Central memory CD8-positive, alpha-beta T cell (primary cell): ENCODE results near the gene RPA1.
"Not testable (repeated sequence)": the region's sequence is repeated elsewhere in the genome, so short reads cannot be mapped to it uniquely, and the experiment has no call there.

Source experiments
- ATAC-seq: fragments of 150-1000 bp; cut with Tn5 transposase; replicated peaks from 2 replicates; pipeline ENCODE4 v1.10.0; 2022; ENCODE audit warnings: mild to moderate bottlenecking, moderate FRiP score, moderate number of reproducible peaks; ENCODE audit not compliant: poor library complexity, severe bottlenecking; ENCODE audit errors: extremely low read depth
- DNase-seq, 2 donors: peaks; one replicate each; pipeline ENCODE4 v3.0.0; 2021; ENCODE audit warnings: low spot score in 2 of 2
- H3K27ac Mint-ChIP-seq: one replicate; pipeline ENCODE4 v1.8.0; 2022; ENCODE audit warnings: low read depth, mild to moderate bottlenecking, moderate library complexity, mixed read lengths
- H3K27me3 Mint-ChIP-seq: one replicate; pipeline ENCODE4 v1.8.0; 2022; ENCODE audit warnings: mixed read lengths
- H3K36me3 Mint-ChIP-seq: one replicate; pipeline ENCODE4 v1.8.0; 2022; ENCODE audit warnings: mild to moderate bottlenecking, moderate library complexity, mixed read lengths; ENCODE audit not compliant: insufficient read depth
- H3K4me1 Mint-ChIP-seq: one replicate; pipeline ENCODE4 v1.8.0; 2022; ENCODE audit warnings: mixed read lengths
- H3K4me3 Mint-ChIP-seq: one replicate; pipeline ENCODE4 v1.8.0; 2022; ENCODE audit warnings: mild to moderate bottlenecking, moderate library complexity, mixed read lengths
- H3K9me3 Mint-ChIP-seq: one replicate; pipeline ENCODE4 v1.8.0; 2022; ENCODE audit warnings: mixed read lengths

Gene RPA1

GRCh38 chr17:1834380-1835149 lies 4.8 kb downstream of the RPA1 start:
- H3K36me3 Mint-ChIP-seq, result peaks cover 22% of the 10 kb centered on the region
- DNase-seq, result no peak
- H3K9me3 Mint-ChIP-seq, result no peaks in the 10 kb centered on the region
- no peaks in the 10 kb centered on the region for H3K27me3 Mint-ChIP-seq
- H3K27ac Mint-ChIP-seq, result peak overlapping the region; percentile 82
- peak overlapping the region; percentile 32 for H3K4me3 Mint-ChIP-seq
- H3K4me1 Mint-ChIP-seq, result peaks cover 44% of the 10 kb centered on the region
- no peak for ATAC-seq

GRCh38 chr17:1839516-1839915 lies 9.7 kb downstream of the RPA1 start:
- no peak for ATAC-seq
- no peak for DNase-seq
- Mint-ChIP-seq H3K36me3 (peaks cover 28% of the 10 kb centered on the region), H3K27me3 (no peaks in the 10 kb centered on the region), H3K4me1 (peaks cover 21% of the 10 kb centered on the region), H3K9me3 (no peaks in the 10 kb centered on the region), H3K4me3 (no peak overlapping the region), H3K27ac (no peak overlapping the region)

- Mint-ChIP-seq H3K27ac (no peak overlapping the region), H3K36me3 (peaks cover 43% of the 10 kb centered on the region), H3K4me1 (peaks cover 6% of the 10 kb centered on the region), H3K4me3 (no peak overlapping the region), H3K9me3 (no peaks in the 10 kb centered on the region), H3K27me3 (no peaks in the 10 kb centered on the region)
- DNase-seq (no peak), ATAC-seq (no peak)
Observed at GRCh38 chr17:1843947-1844346, 14.1 kb downstream of the RPA1 start.

GRCh38 chr17:1847191-1847590 lies 17.4 kb downstream of the RPA1 start:
- Mint-ChIP-seq H3K27me3 (no peaks in the 10 kb centered on the region), H3K36me3 (peaks cover 55% of the 10 kb centered on the region), H3K4me3 (no peak overlapping the region), H3K4me1 (peaks cover 4% of the 10 kb centered on the region), H3K27ac (no peak overlapping the region), H3K9me3 (no peaks in the 10 kb centered on the region)
- DNase-seq (no peak), ATAC-seq (no peak)

- Mint-ChIP-seq H3K27me3 (no peaks in the 10 kb centered on the region), H3K36me3 (peaks cover 57% of the 10 kb centered on the region), H3K9me3 (no peaks in the 10 kb centered on the region), H3K4me1 (peaks cover 6% of the 10 kb centered on the region), H3K27ac (no peak overlapping the region), H3K4me3 (no peak overlapping the region)
- no peak for ATAC-seq
- no peak for DNase-seq
Observed at GRCh38 chr17:1852327-1852726, 22.5 kb downstream of the RPA1 start.

- peaks cover 6% of the 10 kb centered on the region for H3K4me1 Mint-ChIP-seq
- H3K27ac Mint-ChIP-seq, result no peak overlapping the region
- H3K36me3 Mint-ChIP-seq, result peaks cover 52% of the 10 kb centered on the region
- DNase-seq, result no peak
- H3K9me3 Mint-ChIP-seq, result no peaks in the 10 kb centered on the region
- ATAC-seq, result no peak
- no peak overlapping the region for H3K4me3 Mint-ChIP-seq
- H3K27me3 Mint-ChIP-seq, result no peaks in the 10 kb centered on the region
Observed at GRCh38 chr17:1853698-1854097, 23.9 kb downstream of the RPA1 start.

GRCh38 chr17:1856462-1856861 lies 26.7 kb downstream of the RPA1 start:
- not testable (repeated sequence) for ATAC-seq, H3K4me1 Mint-ChIP-seq, H3K9me3 Mint-ChIP-seq, DNase-seq, H3K27ac Mint-ChIP-seq, H3K27me3 Mint-ChIP-seq, H3K4me3 Mint-ChIP-seq
- peaks cover 44% of the 10 kb centered on the region for H3K36me3 Mint-ChIP-seq

GRCh38 chr17:1860978-1861377 lies 31.2 kb downstream of the RPA1 start:
- Mint-ChIP-seq H3K36me3 (peaks cover 23% of the 10 kb centered on the region), H3K4me1 (no peaks in the 10 kb centered on the region), H3K9me3 (no peaks in the 10 kb centered on the region), H3K4me3 (no peak overlapping the region), H3K27me3 (no peaks in the 10 kb centered on the region), H3K27ac (no peak overlapping the region)
- DNase-seq (no peak), ATAC-seq (no peak)

- no peaks in the 10 kb centered on the region for H3K27me3 Mint-ChIP-seq
- H3K36me3 Mint-ChIP-seq, result peaks cover 20% of the 10 kb centered on the region
- no peak overlapping the region for H3K4me3 Mint-ChIP-seq
- H3K27ac Mint-ChIP-seq, result no peak overlapping the region
- H3K9me3 Mint-ChIP-seq, result no peaks in the 10 kb centered on the region
- ATAC-seq (no peak), DNase-seq (no peak)
- peaks cover under 1% of the 10 kb centered on the region for H3K4me1 Mint-ChIP-seq
Observed at GRCh38 chr17:1861391-1862010, 31.7 kb downstream of the RPA1 start.

GRCh38 chr17:1865252-1866037 lies 35.6 kb downstream of the RPA1 start:
- Mint-ChIP-seq H3K27me3 (no peaks in the 10 kb centered on the region), H3K4me3 (no peak overlapping the region), H3K36me3 (peaks cover 23% of the 10 kb centered on the region), H3K27ac (no peak overlapping the region), H3K9me3 (no peaks in the 10 kb centered on the region), H3K4me1 (peaks cover 13% of the 10 kb centered on the region)
- peak in 1 of 2 donors; percentile 44 for DNase-seq
- ATAC-seq, result peak; percentile 36

GRCh38 chr17:1867307-1867706 lies 37.5 kb downstream of the RPA1 start:
- H3K27me3 Mint-ChIP-seq, result no peaks in the 10 kb centered on the region
- H3K9me3 Mint-ChIP-seq, result no peaks in the 10 kb centered on the region
- H3K36me3 Mint-ChIP-seq, result peaks cover 15% of the 10 kb centered on the region
- ATAC-seq, result no peak
- DNase-seq, result no peak
- H3K27ac Mint-ChIP-seq, result peak overlapping the region; percentile 65
- peaks cover 30% of the 10 kb centered on the region for H3K4me1 Mint-ChIP-seq
- H3K4me3 Mint-ChIP-seq, result no peak overlapping the region

- DNase-seq (no peak), ATAC-seq (no peak)
- Mint-ChIP-seq H3K27ac (no peak overlapping the region), H3K4me3 (no peak overlapping the region), H3K36me3 (peaks cover 23% of the 10 kb centered on the region), H3K9me3 (no peaks in the 10 kb centered on the region), H3K27me3 (no peaks in the 10 kb centered on the region), H3K4me1 (peaks cover 33% of the 10 kb centered on the region)
Observed at GRCh38 chr17:1868090-1868489, 38.3 kb downstream of the RPA1 start.
